ENCODE results near the gene CENATAC. TPM values are rescaled to one million over a fixed set of nuclear protein-coding genes. Genes with fewer than 3 reads are reported as not detected.

The CENATAC gene
- total RNA-seq, 1 experiment from 2014 or later, result 55.2 TPM

DNA sequence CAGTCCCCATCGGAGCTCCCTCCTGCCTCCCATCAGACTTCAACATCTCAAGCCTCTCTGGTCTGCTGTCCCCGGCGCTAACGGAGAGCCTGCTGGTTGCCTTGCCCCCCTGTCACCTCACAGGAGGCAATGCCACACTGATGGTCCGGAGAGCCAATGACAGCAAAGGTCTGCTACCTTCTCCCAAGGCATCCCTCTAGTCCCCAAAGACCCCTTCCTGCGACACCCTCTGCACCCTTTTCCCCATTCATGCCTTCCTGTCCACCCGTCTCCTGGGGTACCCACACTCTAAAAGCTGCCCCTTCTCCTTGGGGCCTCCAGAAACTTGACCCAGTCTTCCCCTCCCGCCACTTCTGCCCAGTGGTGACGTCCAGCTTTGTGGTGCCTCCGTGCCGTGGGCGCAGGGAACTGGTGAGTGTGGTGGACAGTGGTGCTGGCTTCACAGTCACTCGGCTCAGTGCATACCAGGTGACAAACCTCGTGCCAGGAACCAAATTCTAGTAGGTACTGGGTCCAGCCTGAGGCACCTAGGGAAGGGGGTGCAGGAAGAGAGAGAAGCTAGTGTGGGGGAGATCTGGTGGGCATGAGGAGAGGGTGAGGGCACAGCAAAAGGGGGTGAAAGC lies 41.0 kb upstream of the CENATAC start:
- H2AFZ ChIP-seq (ENCODE audit: low read length), result no peak overlapping the region
- no peak overlapping the region for H3K18ac ChIP-seq (ENCODE audit: insufficient read length, low read depth, low read length)
- no peak overlapping the region for H2BK12ac ChIP-seq (ENCODE audit: insufficient read length, low read depth, low read length)
- H3K9me3 ChIP-seq (ENCODE audit: control insufficient read depth, low read depth, low read length), result no peaks in the 10 kb centered on the region
- H4K20me1 ChIP-seq (ENCODE audit: control insufficient read depth, insufficient read depth, insufficient read length), result no peaks in the 10 kb centered on the region
- no peak overlapping the region for H3K9ac ChIP-seq (ENCODE audit: extremely low read depth, insufficient read length, low read length)
- H3K56ac ChIP-seq (ENCODE audit: insufficient read length, low read depth, low read length), result no peak overlapping the region
- Mint-ChIP-seq H3K27ac (no peak overlapping the region), H3K27me3 (ENCODE audit: low read depth) (peaks cover 36% of the 10 kb centered on the region), H3K9me3 (no peaks in the 10 kb centered on the region), H3K4me3 (no peak overlapping the region), H3K4me1 (peaks cover 12 to 17% of the 10 kb centered on the region in 2 experiments), H3K36me3 (ENCODE audit: insufficient read depth in 1 of 3, low read depth in 3 of 3) (no peaks in the 10 kb centered on the region)
- no peak overlapping the region for H4K8ac ChIP-seq (replicated peaks; ENCODE audit: insufficient read length, low read depth, low read length)
- no peak overlapping the region for H3K27ac ChIP-seq (ENCODE audit: insufficient read length, low read depth, low read length)
- H2BK20ac ChIP-seq (ENCODE audit: low read depth, low read length, poor library complexity, severe bottlenecking), result no peak overlapping the region
- H3K4ac ChIP-seq (ENCODE audit: low read depth, low read length), result no peak overlapping the region
- no peak overlapping the region for H3K14ac ChIP-seq (ENCODE audit: insufficient read depth, low read length)
- H3K79me2 ChIP-seq (ENCODE audit: insufficient read depth, low read length), result no peaks in the 10 kb centered on the region
- no peaks in the 10 kb centered on the region for H3K27me3 ChIP-seq (ENCODE audit: insufficient read depth, low read length)
- no peak overlapping the region for H2BK15ac ChIP-seq (ENCODE audit: low read depth, low read length)
- no peak overlapping the region for H3T11ph ChIP-seq (ENCODE audit: low read length)
- DNase-seq, result no peak
- no peak overlapping the region for H4K5ac ChIP-seq (ENCODE audit: insufficient read length, low read depth, low read length)
- H2BK5ac ChIP-seq (ENCODE audit: insufficient read length, low read length), result no peak overlapping the region
- no CpG with 5 or more reads among the region's 14 CpGs for WGBS (ENCODE audit: extremely low coverage, insufficient read length, low lambda C conversion rate)
- H4K91ac ChIP-seq (ENCODE audit: insufficient read length, low read depth, low read length), result no peak overlapping the region
- no peak overlapping the region for H3K23ac ChIP-seq (ENCODE audit: insufficient read length, low read depth, low read length)
- H2AK5ac ChIP-seq (ENCODE audit: insufficient read length, low read length), result no peak overlapping the region
- H3K79me1 ChIP-seq (ENCODE audit: insufficient read depth, low read depth, low read length, poor library complexity, severe bottlenecking), result no peaks in the 10 kb centered on the region
- no peak overlapping the region for H3K4me2 ChIP-seq (ENCODE audit: insufficient read depth, insufficient read length, low read length)
- no peaks in the 10 kb centered on the region for H3K23me2 ChIP-seq (ENCODE audit: insufficient read length, low read depth, low read length, poor library complexity, severe bottlenecking)
- no peak overlapping the region for H2BK120ac ChIP-seq (ENCODE audit: low read depth, low read length, poor library complexity, severe bottlenecking)
- TF ChIP-seq, protein P1, sequence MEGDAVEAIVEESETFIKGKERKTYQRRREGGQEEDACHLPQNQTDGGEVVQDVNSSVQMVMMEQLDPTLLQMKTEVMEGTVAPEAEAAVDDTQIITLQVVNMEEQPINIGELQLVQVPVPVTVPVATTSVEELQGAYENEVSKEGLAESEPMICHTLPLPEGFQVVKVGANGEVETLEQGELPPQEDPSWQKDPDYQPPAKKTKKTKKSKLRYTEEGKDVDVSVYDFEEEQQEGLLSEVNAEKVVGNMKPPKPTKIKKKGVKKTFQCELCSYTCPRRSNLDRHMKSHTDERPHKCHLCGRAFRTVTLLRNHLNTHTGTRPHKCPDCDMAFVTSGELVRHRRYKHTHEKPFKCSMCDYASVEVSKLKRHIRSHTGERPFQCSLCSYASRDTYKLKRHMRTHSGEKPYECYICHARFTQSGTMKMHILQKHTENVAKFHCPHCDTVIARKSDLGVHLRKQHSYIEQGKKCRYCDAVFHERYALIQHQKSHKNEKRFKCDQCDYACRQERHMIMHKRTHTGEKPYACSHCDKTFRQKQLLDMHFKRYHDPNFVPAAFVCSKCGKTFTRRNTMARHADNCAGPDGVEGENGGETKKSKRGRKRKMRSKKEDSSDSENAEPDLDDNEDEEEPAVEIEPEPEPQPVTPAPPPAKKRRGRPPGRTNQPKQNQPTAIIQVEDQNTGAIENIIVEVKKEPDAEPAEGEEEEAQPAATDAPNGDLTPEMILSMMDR (conservative IDR thresholded peaks at IDR 0.05), result no peak
- no peaks in the 10 kb centered on the region for H3K4me1 ChIP-seq (ENCODE audit: insufficient read depth, low read length)
